ENCODE results near the gene IFITM5.
"Not testable (repeated sequence)": the region's sequence is repeated elsewhere in the genome, so short reads cannot be mapped to it uniquely, and the experiment has no call there.

Gene IFITM5

DNA sequence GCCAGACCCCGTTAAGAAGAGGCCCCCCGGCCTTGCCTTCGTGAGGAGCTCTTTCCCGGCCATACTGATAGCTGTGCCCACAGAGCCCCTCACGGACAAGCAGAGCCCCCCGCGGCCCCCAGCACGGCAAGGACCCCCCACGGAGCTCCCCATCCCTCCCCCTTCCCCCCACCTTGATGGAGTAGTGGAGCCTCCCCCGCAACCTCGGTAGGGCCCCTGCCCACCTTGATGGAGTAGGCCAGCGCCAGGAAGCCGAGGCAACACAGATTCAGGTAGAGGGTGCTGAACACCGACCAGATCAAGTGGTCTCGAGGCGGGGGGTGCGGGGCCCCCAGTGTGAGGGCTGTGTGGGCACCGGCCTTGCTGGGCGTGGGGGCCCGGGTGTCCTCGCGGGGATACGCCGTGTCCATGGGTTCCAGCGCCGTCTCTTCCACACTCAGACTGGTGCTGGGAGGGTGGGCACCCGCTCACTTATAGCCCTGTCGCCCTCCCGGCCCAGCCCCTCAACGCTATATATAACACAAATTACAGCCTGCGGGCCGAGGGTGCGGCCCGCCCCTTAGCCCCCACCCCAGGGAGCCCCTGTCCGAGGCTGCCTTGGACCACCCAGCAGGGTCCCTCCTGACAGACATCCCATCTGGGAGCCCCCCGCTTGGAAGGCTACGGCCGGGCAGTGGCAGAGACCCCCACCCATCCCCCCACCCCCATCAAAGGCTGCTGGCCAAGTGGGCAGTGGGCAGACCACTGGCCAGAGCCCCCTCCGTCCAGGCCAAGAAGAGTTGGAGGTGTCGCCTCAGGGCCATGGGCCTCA is at the start of gene IFITM5:
Gene IFITM5, minus strand, starts transcription at position 446 of the 811 bp plus-strand sequence. Its CDS starts 36 bp downstream, at position 410.
- no peak for DNase-seq (ENCODE audit: low read depth, low spot score)

GRCh38 chr11:346529-346928 is 47.2 kb upstream of the IFITM5 start:
- DNase-seq (ENCODE audit: low read depth, low spot score): no peak

DNA sequence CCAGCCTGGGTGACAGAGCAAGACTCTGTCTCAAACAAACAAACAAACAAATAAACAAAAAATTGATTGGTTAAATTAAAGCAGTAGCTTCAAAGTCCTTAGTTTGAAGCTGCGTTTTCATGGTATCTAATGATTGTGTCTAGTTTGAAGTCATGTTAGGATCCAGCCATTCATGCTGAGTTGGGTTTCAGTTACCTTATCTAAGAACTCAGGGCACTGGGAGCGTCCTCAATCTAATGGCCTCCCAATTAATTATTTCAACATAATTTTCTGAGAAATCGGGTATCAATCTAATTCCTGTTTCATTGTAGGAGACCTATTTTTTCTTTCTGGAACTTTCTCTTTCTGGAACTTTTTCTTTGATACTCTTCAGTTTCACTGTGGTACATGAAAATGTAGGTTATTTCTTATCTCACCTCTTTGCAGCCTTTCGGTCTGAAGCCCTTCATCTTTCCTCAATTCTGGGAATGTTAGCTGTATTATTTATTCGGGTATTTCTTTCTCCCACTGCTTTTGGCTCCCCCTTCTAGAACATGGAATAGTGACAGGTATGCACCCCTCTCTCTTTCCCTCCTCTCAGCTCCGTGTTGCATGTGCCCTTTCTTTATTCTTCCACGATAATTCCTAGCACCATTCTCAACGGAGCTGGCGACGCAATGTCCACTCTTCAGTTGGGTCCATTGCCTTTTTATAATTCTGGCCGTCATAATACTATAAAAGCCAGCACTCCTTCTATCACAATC is 45.7 kb upstream of the IFITM5 start:
- DNase-seq (ENCODE audit: low read depth, low spot score): no peak

- no peak for DNase-seq (ENCODE audit: low read depth, low spot score)
These were observed 43.0 kb upstream of the IFITM5 start for GRCh38 chr11:342328-342727.

GRCh38 chr11:340539-341512 is 41.5 kb upstream of the IFITM5 start:
- DNase-seq (ENCODE audit: low read depth, low spot score): no peak

DNA sequence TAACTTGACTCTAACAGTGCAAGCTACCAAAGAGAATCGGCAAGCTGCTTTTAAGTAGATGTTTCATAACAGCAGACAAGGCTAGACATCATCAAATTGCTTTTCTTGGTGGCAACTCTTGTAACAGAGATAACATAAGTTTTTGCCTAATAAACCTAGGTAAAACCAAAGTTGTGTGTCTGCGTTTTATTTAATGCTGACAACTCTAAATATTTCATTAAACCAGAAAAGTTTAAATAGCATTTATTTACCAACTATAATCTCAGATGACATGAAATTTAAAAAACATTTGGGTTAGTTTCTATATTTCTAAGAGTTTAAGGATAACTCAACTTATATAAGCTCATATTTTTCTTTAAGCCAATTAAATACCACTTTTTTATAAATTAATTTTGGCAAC is 40.6 kb upstream of the IFITM5 start:
- DNase-seq (ENCODE audit: low read depth, low spot score): no peak

GRCh38 chr11:337711-338110 is 38.4 kb upstream of the IFITM5 start:
- no peak for DNase-seq (ENCODE audit: low read depth, low spot score)

DNA sequence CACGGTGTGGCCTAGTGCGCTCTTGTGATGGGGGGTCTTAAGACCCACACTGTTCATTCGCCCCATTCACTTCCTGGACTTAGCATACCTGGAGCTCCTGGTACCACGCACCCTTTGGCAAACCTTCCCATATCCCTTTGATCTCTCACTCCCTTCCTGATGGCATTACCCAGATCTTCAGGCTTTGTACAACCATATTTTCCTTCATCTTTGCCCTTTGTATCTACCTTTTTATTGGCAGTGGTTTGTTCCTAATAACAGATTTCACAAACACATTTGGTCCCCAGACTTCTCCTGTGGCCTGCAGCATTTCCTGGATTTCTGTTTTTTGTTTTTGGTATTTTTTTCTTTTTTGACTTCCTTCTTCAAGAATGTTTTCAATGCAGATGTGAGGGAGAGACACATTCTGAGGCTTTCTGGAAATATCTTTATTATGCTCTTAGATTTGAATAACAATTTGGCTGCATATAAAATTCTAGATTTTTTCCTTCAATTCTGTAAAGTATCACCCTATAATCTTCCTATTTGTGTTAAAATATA is 37.4 kb upstream of the IFITM5 start:
- no peak for DNase-seq (ENCODE audit: low read depth, low spot score)

- DNase-seq (ENCODE audit: low read depth, low spot score): no peak
These were observed 36.7 kb upstream of the IFITM5 start for GRCh38 chr11:335779-336658.

DNA sequence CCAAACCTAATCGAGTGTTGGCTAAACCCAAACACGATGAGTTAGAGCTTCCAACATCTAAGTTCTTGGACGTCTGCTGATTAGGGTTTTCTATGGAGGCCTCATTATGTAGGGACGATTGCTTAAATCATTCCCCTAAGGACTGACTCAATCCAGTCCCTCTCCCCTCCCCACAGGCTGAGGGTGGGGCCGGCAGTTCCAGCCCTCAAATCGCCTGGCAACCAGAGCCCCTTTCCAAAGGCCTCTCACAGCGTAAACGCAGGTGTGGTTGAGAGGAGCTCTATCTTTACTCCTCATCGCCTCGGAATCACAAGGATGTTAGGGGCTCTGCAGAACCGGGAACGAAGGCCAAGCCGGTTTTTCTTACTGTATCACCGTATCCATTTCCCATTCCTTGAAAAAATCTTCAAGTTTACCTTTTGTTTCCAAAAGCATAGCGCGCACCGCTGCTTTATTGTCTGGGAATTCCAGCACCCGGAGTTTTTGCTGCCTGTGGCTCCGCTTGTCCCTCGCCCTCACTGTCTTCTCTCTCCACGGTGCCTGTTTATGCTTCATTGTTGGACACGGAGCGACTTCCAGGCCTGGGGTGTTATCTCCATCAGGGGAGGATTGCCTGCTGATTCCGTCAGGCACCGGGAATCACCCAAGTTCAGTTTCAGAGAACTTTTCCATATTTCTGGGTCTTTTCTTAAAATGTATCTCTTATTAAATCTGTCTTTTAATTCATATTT is 35.1 kb upstream of the IFITM5 start:
- no peak for DNase-seq (ENCODE audit: low read depth, low spot score)

GRCh38 chr11:333616-334263 is 34.4 kb upstream of the IFITM5 start:
- DNase-seq (ENCODE audit: low read depth, low spot score): not testable (repeated sequence)

DNA sequence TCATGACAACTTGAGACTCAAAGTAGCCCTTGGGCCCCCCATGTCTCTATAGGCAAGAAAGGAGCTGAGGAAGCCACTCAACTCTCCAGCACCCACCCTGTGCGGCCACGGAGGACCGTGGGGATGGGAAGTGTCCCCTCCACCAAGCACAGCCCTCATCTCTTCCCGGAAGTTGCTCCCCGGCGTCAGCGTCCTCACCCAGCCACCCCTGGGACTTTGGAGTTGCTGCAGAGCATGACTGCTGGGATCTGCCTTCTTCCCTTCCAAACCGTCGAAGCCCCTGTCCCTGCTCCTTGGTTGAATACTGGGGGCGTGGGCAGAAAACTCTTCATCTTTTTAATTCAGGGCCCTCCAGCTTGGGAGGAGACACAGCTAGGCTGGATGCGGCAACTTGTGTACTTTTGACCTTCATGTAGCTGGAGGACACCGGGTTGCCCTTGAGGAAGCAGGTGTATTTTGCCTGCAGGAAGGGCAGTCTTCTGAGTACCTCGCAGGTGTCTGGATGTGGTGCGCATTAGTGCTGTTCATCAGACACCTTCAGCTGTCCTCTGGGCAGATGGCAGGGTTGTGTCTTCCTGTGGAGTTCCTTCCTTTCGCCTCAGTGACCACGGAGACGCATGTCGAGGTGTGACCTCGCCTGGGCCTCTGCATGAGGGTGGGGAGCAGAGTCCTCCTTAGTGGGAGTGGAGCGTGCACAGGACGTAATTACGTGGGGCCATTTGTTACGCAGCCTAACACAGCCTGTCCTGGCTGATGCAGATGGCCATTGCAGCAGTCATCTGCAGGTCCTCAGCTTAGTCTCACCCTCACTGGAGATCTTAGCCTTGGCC is 33.5 kb upstream of the IFITM5 start:
- DNase-seq (ENCODE audit: low read depth, low spot score): no peak

- DNase-seq (ENCODE audit: low read depth, low spot score): no peak
These were observed 32.2 kb upstream of the IFITM5 start for GRCh38 chr11:331358-332060.

DNA sequence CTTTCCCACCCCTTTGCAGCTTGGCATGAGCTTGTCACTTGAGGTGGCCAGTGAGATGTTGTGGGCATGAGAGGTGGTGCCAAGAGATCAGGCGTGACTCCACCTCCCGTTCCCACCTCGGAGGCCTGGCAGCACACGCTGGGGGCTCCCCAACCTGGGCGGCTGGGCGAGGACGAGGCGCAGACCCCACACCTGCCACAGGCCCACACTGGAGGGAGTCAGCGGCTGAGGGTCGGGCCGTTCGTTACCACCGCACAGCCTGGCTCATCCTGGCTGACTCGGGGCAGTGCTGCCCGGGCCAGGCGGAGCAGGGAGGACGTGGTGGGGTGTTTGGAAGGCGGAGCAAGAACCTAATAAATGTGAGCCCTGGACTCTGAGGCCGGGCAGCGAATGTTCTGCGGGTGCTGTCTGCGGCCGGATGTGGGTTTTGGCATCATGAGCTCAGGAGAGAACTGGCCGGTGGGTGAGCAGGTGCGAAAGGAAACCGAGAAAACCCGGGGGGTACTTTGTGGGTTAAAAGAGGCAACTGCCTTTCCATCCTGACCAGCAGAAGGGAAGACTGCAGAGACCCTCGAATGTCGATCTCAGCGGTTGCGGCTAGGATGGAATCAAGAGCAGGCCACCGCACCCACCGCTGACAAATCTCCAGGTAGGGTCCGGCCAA is 31.5 kb upstream of the IFITM5 start:
- DNase-seq (ENCODE audit: low read depth, low spot score): no peak

DNA sequence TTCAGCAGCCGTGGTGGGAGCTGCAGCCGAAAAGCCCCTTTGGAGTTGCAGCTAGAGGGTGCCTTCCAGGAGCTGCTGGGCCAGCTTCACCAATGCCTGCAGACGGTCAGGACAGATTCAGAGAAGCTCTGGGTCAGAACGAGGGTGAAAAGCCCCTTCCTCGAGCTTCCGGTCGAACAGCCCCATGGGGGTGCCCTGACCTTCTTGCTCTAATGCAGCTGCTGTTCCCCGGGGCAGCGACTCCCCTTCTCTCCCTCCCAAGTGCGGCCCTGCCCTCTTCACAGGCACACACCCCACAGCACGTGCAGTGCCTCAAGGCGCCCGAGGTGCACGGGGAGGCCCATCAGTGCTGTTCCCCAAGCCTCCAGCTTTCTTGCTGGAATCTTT is 31.0 kb upstream of the IFITM5 start:
- no peak for DNase-seq (ENCODE audit: low read depth, low spot score)

- DNase-seq (ENCODE audit: low read depth, low spot score): no peak
These were observed 30.5 kb upstream of the IFITM5 start for GRCh38 chr11:329886-330253.

DNA sequence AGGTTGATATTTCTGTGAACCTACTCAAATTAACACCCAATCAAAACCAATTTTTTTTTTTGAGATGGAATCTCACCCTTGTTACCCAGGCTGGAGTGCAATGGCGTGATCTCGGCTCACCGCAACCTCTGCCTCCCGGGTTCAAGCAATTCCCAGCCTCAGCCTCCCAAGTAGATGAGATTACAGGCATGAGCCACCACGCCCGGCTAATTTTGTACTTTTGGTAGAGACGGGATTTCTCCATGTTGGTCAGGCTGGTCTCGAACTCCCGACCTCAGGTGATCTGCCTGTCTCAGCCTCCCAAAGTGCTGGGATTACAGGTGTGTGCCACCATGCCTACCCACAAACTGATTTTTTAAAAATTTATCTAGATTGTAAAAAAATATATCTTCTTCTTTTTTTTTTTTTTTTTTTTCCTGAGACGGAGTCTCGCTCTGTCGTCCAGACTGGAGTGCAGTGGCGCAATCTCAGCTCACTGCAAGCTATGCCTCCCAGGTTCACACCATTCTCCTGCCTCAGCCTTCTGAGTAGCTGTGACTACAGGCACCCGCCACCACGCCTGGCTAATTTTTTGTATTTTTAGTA is 29.3 kb upstream of the IFITM5 start:
- DNase-seq (ENCODE audit: low read depth, low spot score): not testable (repeated sequence)
